EH (cell line): ENCODE results near the gene SS18L1.

Experiments used
- DNase-seq: peaks from one replicate; pipeline ENCODE4 v3.0.0-alpha.2; 2015; ENCODE audit warnings: low read depth

SS18L1 gene

GRCh38 chr20:62119591-62120364 lies 23.8 kb upstream of the SS18L1 start:
- no peak for DNase-seq

DNA sequence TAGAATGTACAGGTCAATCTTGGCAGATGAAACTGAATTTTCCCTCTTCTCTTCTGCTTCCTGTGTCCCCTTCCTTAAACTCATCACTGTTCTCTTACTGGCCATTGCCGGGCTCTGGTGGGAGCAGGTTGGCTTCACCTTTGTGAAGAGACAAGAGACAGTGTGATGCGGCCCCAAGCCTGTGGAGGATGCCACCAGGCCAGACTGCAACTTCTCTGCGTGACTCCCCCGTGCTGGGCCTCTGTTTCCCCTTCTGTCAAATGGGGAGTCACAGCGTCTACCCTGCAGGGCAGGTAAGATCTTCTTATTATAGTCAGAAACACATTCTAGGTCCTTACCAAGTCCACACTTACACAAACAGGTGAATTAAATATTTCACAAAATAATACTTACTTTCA lies 23.2 kb upstream of the SS18L1 start:
- no peak for DNase-seq

DNA sequence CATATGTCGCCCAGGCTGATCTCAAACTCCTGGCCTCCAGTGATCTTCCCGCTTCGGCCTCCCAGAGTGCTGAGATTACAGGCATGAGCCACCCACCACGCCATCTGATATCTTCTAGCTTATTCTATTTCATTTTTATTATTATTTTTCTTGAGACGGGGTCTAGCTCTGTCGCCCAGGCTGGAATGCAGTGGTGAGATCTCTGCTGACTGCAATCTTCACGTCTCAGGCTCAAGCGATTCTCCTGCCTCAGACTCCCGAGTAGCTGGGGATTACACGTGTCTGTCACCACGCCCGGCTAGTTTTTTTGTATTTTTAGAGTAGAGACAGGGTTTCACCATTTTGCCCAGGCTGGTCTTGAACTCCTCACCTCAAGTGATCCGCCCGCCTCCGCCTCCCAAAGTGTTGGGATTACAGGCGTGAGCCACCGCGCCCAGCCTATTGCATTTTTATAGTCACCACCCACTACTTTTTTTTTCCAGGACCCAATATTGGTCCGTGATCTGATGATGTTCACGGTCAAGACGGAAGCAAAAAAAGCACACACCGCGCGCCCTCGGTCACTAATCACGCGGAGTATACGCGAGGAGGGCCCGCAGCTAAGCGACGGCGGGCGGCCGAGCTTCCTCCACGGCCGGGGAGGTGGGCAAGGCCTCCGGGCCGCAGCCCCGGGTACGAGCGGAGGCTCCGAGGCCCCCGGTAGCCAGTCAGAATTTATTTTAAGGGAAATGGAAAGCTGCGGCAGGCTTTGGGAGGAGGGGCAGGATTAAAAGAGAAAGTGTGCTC lies 22.4 kb upstream of the SS18L1 start:
- no peak for DNase-seq

DNA sequence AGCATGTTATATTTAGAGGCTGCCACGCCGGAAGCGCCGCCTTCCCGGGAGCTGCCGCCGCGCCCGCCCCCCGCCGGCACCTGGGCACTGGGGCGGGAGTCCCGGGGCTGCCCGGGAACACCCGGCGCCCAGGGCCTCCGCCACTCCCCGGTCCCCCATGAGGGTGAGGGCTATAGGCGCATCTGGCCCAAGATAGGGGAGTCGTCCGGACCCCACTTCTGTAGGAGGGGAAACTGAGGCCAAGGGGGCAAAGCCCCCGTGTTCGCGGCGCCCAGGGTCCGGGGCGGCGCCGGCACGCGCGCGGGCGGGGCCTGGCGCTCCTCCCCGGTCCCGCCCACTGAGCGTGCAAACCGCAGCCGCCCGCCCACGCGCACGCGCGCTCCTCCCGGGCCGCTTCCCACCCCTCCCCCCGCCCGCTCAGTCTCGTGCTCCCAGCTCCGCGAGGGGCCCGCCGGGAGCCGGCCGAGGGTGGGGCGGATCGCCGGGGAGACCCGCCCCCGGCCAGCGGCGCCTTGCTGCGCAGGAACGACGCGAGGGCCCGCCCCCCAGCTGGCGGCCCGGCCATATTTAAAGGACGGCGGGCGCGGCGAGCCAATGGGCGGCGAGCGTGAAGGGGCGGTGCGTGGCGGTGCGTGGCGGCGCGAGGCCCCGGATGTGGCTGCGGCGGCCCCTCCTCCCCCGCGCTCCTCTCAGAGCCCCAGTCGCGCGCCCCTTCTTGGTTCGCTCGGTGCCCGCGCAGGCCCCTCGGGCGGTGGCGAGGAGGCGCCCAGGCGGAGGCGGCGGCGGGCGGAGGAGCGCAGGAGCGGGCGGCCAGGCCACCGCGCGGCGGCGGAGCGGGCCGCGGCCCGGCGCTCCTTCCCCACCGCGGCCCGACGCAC lies 21.6 kb upstream of the SS18L1 start, which contains the start of gene LSM14B:
LSM14B (plus strand) TSS at position 700 of the 878 bp plus-strand sequence. CDS start 192 bp downstream, outside the sequence.
- DNase-seq, result peak; percentile 97

DNA sequence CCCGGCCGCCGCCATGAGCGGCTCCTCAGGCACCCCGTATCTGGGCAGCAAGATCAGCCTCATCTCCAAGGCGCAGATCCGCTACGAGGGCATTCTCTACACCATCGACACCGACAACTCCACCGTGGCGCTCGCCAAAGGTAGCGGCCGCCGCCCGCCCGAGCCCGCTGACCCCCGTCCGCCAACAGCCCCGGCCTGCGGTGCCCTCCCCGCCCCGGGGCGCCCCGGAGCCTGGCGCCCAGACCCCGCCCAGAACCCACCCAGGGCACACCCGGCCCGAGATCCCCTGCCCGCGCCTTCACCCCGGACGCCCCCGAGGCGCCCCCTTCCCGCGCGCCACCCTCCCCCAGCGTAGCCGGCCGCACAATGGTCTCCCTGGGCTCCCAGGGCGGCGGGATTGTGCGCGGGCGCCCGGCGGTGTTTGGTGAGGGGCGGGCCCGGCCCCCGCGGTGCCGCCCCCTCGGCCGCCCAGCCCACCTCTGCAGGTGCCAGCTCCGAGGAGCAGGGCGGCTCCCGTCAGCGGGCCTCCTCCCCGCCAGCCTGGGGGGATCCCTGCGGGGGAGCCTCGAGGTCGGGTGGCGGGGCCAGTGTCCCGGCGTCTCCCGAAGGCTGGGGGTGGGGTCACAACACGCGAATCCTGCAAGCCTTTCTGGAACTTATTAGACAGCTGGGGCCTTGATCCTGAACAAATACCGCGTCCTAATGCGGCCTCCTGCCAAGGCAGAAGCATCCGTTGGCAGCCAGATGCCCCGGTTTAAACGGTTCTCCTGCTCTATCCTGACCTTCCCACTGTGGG lies 20.7 kb upstream of the SS18L1 start:
- peak; percentile 54 for DNase-seq

DNA sequence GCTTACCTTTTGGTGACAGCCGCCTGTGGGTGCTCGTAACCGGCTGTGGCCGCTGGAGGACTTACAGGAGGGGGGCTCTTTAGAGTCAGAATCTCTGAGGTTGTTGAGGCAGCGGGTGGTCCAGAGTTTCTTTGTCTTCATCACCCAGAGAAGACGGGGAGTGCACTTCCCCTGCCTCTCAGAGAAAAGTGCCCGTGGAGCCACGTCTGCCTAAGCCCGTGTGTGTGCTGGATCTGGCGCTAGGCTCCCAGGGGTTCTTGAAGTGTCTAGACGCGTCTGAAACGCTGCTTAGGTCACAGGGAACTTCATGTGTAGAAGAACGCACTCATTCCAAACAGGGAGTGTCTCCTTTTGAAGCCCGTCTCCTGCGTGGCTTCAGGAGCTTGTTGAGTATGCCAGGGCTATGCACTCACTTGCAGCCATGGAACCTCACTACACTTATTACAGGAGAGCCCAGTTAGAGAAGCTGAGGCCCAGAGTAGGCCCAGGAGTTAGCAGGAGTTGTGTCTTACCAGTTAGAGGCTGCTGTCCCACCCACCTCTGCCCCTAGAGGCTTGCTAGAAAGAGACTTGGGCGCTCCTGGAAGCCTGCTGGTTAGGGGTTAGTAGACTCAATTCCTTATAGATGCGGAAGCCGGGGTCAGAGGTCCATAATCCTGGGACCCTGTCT lies 20.0 kb upstream of the SS18L1 start:
- peak; percentile 38 for DNase-seq

GRCh38 chr20:62126141-62126540 lies 17.4 kb upstream of the SS18L1 start:
- no peak for DNase-seq

GRCh38 chr20:62127799-62128198 lies 15.8 kb upstream of the SS18L1 start:
- DNase-seq, result no peak

DNA sequence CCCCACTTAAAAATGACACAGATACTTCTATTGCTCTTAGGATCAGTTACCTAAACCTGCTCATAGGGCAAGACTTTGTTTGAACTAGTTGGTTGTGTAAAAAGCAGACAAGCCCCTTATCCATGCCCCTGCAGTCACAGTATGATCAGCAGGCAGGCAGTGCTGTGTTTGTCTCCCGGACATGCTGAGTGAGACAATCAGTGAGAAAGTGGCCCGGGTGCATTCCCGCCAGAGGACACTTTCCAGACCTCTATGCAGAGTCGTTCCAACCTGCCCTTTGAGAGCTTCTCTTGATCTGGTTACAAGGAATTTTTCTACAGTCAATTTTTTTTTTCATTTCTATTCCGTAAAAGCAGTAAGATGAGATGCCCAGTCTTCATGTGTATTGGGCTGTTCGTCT lies 15.1 kb upstream of the SS18L1 start:
- DNase-seq, result no peak

GRCh38 chr20:62129731-62130531 lies 13.6 kb upstream of the SS18L1 start:
- DNase-seq, result no peak

GRCh38 chr20:62131560-62132320 lies 11.8 kb upstream of the SS18L1 start:
- no peak for DNase-seq

GRCh38 chr20:62132421-62132820 lies 11.1 kb upstream of the SS18L1 start:
- no peak for DNase-seq

GRCh38 chr20:62133051-62133845 lies 10.3 kb upstream of the SS18L1 start:
- no peak for DNase-seq

DNA sequence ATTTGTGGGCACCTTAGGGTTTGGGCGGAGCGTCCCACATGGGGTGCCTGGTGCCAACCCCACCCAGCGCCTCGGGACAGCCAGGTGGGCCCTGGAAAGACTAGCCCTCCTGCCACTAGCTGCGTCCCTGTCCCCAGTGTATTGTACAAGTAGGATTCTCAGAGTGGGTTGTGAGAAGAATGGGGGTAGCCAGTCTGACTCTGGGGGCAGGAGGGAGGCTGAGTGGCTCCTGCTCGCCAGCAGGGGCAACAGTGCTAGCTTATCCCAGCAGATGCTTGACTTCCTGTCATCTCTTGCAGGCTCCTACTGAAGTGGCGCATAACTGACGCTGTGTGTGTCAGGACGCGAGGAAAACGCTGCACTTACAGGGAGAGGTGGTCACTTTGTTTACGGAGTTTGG lies 9.7 kb upstream of the SS18L1 start:
- no peak for DNase-seq

DNA sequence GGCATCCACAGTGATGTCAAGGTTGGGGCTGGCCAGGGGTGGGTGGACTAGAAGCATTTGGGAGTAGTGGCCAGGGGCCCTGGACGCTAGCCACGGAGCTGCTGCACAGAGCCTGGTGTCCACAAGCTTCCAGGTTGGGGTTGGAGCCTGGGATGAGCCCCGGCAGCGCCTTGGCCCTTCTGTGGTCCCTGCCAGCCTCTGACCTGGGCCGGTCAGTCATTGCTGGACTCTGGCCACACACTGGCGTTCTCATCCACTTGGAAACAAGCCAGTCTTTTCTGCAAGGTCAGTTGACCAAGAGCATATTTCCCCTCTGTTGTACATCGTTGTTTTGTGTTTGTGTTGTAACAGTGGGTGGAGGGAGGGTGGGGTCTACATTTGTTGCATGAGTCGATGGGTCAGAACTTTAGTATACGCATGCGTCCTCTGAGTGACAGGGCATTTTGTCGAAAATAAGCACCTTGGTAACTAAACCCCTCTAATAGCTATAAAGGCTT lies 8.8 kb upstream of the SS18L1 start:
- peak; percentile 11 for DNase-seq

GRCh38 chr20:62135573-62136266 lies 7.8 kb upstream of the SS18L1 start:
- DNase-seq, result no peak

DNA sequence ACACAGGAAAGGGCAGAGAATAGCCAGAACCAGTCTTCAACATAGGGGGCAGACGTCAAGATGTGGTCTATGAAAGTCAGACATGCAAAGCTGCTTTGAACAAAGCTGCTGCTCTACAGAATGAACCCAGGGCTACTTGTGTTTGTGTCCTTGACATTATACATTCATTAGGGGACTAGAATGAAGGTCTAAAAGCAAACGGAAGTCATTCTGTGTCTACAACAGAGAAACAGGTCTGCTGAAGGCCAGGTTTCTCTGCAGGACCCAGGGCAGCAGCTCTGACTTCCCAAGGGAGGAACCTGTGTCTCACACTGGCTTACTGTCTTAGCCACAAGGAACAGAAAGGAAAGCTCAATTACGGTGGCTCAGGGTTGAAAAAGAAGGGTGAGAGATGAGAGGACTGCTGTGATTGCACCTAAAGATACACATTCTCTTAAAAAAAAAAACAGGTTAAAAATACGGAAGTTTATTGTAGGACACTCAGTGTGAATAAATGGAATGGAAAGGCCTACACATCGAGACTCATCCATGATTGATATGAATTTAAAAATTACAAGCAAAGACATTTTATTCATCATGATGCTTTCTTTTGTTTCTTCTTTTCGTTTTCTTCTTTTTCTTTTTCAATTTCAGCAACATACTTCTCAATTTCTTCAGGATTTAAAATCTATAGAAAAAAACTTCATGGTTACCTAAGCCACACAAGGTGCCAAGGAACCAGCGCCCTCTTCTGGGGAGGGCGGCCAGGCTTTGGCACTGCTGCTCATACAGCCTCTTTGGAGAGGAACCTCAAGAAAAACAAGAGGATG lies 7.1 kb upstream of the SS18L1 start:
- DNase-seq, result peak; percentile 67
